G401 (cell line): ENCODE results near the gene KRTAP12-3. TPM values are rescaled to one million over a fixed set of nuclear protein-coding genes. Genes with fewer than 3 reads are reported as not detected.
"Not testable (repeated sequence)": the region's sequence is repeated elsewhere in the genome, so short reads cannot be mapped to it uniquely, and the experiment has no call there.

Experiments used
- DNase-seq: peaks from one replicate; pipeline ENCODE4 v3.0.0-alpha.2; 2015; ENCODE audit warnings: low spot score
- in situ Hi-C: cut with HindIII; loops from 2 replicates; pipeline ENCODE4 v1.10.0; 2016; ENCODE audit warnings: low sequenced_read_pairs, mixed read lengths
- total RNA-seq: library from RNA; depleted of rRNA; stranded (reverse); fragments of >200 nt; shearing (Covaris generic); gene quantifications from 2 replicates; pipeline ENCODE4 v1.2.3, GENCODE V29; 2014; rRNA removed

KRTAP12-3 gene
- total RNA-seq = not detected in 2 replicates

DNA sequence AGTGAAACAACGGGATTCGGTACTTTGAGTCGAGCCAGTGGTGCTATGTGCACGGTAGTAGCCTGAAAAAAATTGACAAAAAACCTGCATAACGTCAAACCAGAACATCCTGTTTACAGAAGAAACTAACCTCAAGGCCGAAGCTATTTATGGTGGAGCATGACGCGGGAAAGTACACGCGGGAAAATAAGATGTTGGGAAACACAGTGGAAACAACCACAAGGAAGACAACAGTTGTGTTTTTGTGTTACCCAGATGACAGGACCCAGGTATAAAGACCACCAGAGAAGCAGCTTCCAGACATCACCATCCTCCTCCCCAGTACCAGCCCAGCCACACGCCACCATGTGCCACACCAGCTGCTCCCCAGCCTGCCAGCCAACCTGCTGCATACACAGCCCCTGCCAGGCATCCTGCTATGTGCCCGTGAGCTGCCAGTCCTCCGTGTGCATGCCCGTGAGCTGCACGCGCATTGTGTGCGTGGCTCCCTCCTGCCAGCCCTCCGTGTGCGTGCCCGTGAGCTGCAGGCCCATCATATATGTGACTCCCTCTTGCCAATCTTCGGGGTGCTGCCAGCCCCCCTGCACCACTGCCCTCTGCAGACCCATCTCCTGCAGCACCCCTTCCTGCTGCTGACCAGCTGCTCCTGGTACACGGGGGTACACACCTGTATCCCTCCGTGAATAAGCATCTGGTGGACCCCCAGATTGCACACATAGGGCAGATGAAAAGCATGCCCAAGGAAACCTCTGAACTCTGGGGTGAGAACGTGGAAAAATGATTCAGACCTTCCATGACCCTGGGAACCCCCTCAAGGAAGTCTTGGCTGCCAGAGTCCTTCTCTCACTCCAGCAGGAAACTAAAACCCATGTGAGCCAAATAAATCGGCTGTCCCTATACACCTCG is at the start of gene KRTAP12-3:
Gene KRTAP12-3, plus strand, starts transcription at position 298 of the 906 bp plus-strand sequence. Its CDS starts 48 bp downstream, at position 346.
- no peak for DNase-seq
- in situ Hi-C loops = no loop called here

- DNase-seq = no peak
- in situ Hi-C loops = no loop called here
Measured at GRCh38 chr21:44609193-44609592, 48.5 kb upstream of the KRTAP12-3 start.

- DNase-seq, in situ Hi-C loops: not testable (repeated sequence)
Measured at GRCh38 chr21:44610157-44610843, 47.4 kb upstream of the KRTAP12-3 start.

- in situ Hi-C loops = no loop called here
- DNase-seq = no peak
Measured at GRCh38 chr21:44611551-44611950, 46.2 kb upstream of the KRTAP12-3 start.

- DNase-seq = peak; percentile 1
- in situ Hi-C loops = no loop called here
Measured at GRCh38 chr21:44612029-44612486, 45.7 kb upstream of the KRTAP12-3 start, which contains the start of gene KRTAP10-8. Gene KRTAP10-8, plus strand, starts transcription at chr21:44612079. Its CDS starts 22 bp downstream, at chr21:44612101.

DNA sequence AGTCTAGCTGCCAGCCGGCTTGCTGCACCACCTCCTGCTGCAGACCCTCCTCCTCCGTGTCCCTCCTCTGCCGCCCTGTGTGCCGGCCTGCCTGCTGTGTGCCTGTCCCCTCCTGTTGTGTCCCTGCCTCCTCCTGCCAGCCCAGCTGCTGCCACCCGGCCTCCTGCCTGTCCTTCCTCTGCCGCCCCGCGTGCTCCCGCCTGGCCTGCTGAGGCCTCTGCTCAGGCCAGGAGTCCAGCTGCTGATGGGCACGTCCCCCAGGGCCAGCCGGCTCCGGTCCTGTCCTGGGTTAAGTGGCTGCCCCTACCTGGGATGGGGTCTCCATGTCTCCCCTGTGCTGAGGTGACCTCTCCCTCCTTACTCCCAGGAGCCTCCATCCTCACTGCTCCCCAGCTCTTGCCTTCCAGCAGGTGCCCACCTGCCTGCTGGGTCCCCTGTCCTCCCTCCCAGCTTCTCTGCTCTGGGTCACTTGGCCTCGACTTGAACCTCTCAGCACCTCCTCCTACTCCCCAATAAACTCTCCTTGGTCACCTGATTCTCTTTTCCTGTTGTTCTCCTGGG is 45.0 kb upstream of the KRTAP12-3 start:
- in situ Hi-C loops = no loop called here
- no peak for DNase-seq

DNA sequence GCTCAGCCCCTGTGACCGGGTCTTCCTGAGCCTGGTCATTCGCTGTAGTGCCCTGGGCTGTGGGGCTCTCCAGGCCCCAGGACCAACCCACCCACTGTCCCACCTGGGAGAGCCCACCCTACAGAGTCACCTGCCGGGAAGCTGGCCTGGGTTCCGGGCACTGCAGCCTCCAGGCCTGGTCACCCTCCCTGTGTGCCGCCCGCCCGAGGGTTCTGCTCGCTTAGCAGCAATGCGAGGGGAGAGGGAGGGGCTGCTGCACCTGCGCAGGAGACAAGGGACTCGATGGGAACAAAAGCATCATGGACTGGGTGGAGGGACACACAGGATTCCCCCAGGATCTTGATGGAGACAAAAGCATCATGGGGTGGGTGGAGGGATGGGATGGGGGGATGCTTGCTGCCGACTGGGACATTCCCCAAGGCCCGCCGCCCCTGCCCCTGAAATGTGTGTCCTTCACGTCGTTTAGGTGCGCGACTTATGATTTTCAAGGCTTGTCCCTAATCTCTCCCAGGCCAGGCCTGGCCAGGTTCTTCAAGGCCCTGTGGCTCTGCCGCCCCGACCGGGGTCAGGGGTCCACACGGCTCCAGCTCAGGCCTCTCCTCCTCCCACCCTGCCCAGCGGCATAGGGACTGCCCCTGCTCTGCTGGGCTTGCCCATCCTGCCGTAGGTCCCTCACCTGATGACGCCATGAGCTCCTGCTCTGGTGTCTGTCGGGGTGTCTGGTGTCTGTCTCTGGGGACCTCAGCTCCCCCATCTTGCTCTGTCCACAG is 44.2 kb upstream of the KRTAP12-3 start:
- in situ Hi-C loops = no loop called here
- no peak for DNase-seq

DNA sequence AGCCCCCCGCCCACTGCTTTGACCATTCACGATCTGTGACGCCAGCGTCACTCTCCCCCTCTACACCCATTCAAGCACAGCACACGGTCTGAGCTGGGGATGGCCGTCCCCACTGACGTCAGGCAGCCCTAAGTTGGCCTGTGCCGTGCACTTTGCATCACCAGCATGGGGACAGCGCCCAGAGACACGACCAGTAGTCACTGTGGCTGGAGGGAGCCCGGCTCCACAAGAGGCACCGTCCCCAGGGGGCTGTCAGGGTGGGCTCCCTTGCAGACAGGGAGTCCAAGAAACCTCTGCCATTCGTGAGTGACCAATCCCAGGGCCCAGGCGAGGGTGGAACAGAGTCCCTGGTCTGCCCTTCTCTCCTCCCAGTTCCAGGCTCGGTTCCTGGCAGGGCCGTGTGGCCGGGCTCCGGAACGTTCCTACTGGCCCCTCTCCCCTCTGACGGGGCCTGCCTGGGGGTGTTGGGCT is 43.5 kb upstream of the KRTAP12-3 start:
- in situ Hi-C loops = no loop called here
- DNase-seq = no peak

DNA sequence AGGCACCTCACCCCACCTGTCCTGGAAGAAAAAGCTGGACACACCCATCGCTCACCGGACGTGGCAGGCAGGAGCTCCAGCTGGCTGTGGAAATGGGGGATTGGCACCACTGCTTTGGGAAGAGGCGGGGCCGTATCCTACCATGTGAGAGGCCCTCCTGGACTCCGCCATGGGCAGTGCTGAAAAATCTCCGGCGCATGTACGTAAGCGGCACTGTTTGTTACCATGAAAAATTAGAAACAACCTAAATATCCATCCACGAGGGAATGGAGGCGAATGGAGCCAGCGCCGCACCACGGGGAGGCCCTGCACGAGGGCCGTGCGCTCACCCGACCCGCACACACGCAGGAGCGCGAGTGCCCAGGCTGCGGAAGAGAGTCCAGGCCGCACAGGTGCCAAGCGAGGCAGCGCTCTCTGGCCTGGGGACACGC is 42.8 kb upstream of the KRTAP12-3 start:
- in situ Hi-C loops = no loop called here
- DNase-seq = no peak

GRCh38 chr21:44615466-44615865 is 42.3 kb upstream of the KRTAP12-3 start:
- in situ Hi-C loops = no loop called here
- no peak for DNase-seq

GRCh38 chr21:44615911-44616590 is 41.7 kb upstream of the KRTAP12-3 start:
- in situ Hi-C loops = no loop called here

GRCh38 chr21:44616591-44616926 is 41.2 kb upstream of the KRTAP12-3 start:
- no peak for DNase-seq
- in situ Hi-C loops = no loop called here

More at GRCh38 chr21:44615911-44616590, 41.7 kb upstream of the KRTAP12-3 start:
- no peak for DNase-seq

GRCh38 chr21:44617071-44617501 is 40.6 kb upstream of the KRTAP12-3 start:
- in situ Hi-C loops = no loop called here
- DNase-seq = no peak

DNA sequence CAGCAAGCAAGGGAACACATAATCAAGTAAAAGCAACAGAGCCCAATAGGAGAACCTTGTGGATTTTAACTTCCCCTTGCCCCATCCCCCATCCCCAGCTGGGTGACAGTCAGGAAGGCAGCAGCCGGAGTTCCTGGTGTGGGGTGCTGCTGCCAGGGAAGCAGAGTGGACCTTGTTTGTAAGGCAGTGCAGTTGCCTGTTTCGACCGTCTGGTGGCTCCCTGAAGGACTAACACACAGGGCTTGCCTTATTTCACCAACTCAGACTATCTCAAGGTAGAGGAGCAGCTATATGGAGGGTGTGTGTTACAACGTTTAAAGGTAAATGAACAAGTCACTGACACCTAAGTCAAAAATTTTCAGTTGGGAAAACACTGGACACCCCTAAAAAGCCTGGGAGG is 39.2 kb upstream of the KRTAP12-3 start:
- DNase-seq = no peak
- in situ Hi-C loops = no loop called here

DNA sequence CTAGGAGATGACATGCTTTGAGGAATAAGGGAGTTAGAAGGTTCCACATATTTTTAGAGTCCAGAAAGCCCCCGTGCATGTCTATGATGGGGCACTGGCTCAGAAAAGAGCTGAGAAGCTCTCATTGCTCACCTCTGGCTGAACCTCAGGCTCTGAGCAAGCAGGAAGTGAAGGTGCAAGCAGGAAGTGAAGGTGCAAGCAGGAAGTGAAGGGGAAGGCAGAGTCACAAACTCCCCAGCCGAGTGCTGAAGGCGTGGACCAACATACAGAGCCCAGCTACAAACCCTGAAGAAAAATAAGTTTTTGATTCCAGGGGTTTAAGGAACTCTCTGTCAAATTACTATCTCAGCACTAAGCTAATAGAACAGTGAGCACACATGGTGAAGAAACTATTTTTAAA is 38.8 kb upstream of the KRTAP12-3 start:
- in situ Hi-C loops = no loop called here

DNA sequence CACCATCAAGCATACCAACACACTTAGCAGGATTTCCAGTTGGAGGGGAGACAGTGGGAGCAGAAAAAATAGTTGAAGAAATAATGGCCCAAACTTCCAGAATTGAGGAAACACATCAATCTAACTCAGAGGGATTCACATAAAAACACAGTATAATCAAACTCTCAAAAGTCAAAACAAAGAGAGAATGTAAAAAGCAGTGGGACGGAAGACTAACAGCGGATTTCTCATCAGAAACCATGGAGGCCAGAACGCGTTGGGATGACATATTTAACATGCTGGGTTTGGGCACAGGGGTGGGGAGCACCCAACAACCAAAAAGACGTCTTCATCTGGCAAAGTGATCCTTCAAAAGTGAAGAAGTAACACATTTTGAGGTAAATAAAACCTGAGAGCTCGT is 37.8 kb upstream of the KRTAP12-3 start:
- in situ Hi-C loops = no loop called here
- no peak for DNase-seq

More for the DNA sequence above, 38.8 kb upstream of the KRTAP12-3 start:
- no peak for DNase-seq

- in situ Hi-C loops = no loop called here
- DNase-seq = no peak
Measured at GRCh38 chr21:44623575-44623974, 34.2 kb upstream of the KRTAP12-3 start.

GRCh38 chr21:44625756-44626155 is 32.0 kb upstream of the KRTAP12-3 start:
- in situ Hi-C loops = no loop called here
- DNase-seq = no peak
